ENCODE measurements around the gene TXNDC15.
"Not testable (repeated sequence)": the region's sequence is repeated elsewhere in the genome, so short reads cannot be mapped to it uniquely, and the experiment has no call there.

Gene TXNDC15

GRCh38 chr5:134879456-134879855, 5.3 kb downstream of the TXNDC15 start:
- Histone ChIP-seq H3K27ac (replicated peaks) (no peak overlapping the region), H3K27me3 (ENCODE audit: insufficient read depth, poor library complexity, severe bottlenecking) (no peaks in the 10 kb centered on the region), H3K4me3 (replicated peaks; ENCODE audit: insufficient read depth, low read length) (no peak overlapping the region)
- DNase-seq (ENCODE audit: low read depth in 1 of 2, low spot score in 1 of 2): no peak
- no peak for TF ChIP-seq REST (IDR thresholded peaks at IDR 0.05; ENCODE audit: insufficient replicate concordance, low read depth)

GRCh38 chr5:134880937-134881336, 6.8 kb downstream of the TXNDC15 start:
- H3K4me3 ChIP-seq (replicated peaks; ENCODE audit: insufficient read depth, low read length); H3K27me3 ChIP-seq (ENCODE audit: insufficient read depth, poor library complexity, severe bottlenecking); H3K27ac ChIP-seq (replicated peaks); DNase-seq (ENCODE audit: low read depth in 1 of 2, low spot score in 1 of 2): not testable (repeated sequence)

- not testable (repeated sequence) for DNase-seq (ENCODE audit: low read depth in 1 of 2, low spot score in 1 of 2); H3K27me3 ChIP-seq (ENCODE audit: insufficient read depth, poor library complexity, severe bottlenecking); H3K4me3 ChIP-seq (replicated peaks; ENCODE audit: insufficient read depth, low read length); H3K27ac ChIP-seq (replicated peaks)
Measured at GRCh38 chr5:134881711-134882110, 7.5 kb downstream of the TXNDC15 start.

- no peak overlapping the region for H3K27ac ChIP-seq (replicated peaks)
- TF ChIP-seq POLR2AphosphoS5 (IDR thresholded peaks at IDR 0.05; ENCODE audit: low read depth): no peak
- no peak for TF ChIP-seq GABPA (IDR thresholded peaks at IDR 0.05; ENCODE audit: low read depth)
- no peak for TF ChIP-seq REST (IDR thresholded peaks at IDR 0.05; ENCODE audit: insufficient replicate concordance, low read depth)
- TF ChIP-seq CTCF (IDR thresholded peaks at IDR 0.05; ENCODE audit: insufficient read depth, low read length): no peak
- no peak for TF ChIP-seq SPI1 (IDR thresholded peaks at IDR 0.05; ENCODE audit: borderline replicate concordance, low read depth)
- H3K4me3 ChIP-seq (replicated peaks; ENCODE audit: insufficient read depth, low read length): no peak overlapping the region
- H3K27me3 ChIP-seq (ENCODE audit: insufficient read depth, poor library complexity, severe bottlenecking): no peaks in the 10 kb centered on the region
- no peak for DNase-seq (ENCODE audit: low read depth in 1 of 2, low spot score in 1 of 2)
Measured at GRCh38 chr5:134887593-134888159, 13.5 kb downstream of the TXNDC15 start.

- TF ChIP-seq POLR2AphosphoS5 (IDR thresholded peaks at IDR 0.05; ENCODE audit: low read depth) (no peak), REST (IDR thresholded peaks at IDR 0.05; ENCODE audit: insufficient replicate concordance, low read depth) (no peak), CTCF (IDR thresholded peaks at IDR 0.05; ENCODE audit: insufficient read depth, low read length) (no peak), SPI1 (IDR thresholded peaks at IDR 0.05; ENCODE audit: borderline replicate concordance, low read depth) (no peak), GABPA (IDR thresholded peaks at IDR 0.05; ENCODE audit: low read depth) (no peak)
- no peak for DNase-seq (ENCODE audit: low read depth in 1 of 2, low spot score in 1 of 2)
- no peak overlapping the region for H3K4me3 ChIP-seq (replicated peaks; ENCODE audit: insufficient read depth, low read length)
- H3K27me3 ChIP-seq (ENCODE audit: insufficient read depth, poor library complexity, severe bottlenecking): no peaks in the 10 kb centered on the region
- H3K27ac ChIP-seq (replicated peaks): no peak overlapping the region
Measured at GRCh38 chr5:134889335-134889734, 15.2 kb downstream of the TXNDC15 start.

Measured in HL-60 (cell line).